GM23338 (cell line): ENCODE results near the gene TLCD5. TPM values are rescaled to one million over a fixed set of nuclear protein-coding genes. Genes with fewer than 3 reads are reported as not detected.

Experiments
- ATAC-seq: fragments of 200-7000 bp; cut with Tn5 transposase; 3 replicates; pipeline ENCODE4 v1.9.1; 2020
- DNase-seq: peaks from one replicate; pipeline ENCODE4 v3.0.0-alpha.2; 2015; ENCODE audit warnings: low spot score
- H2AFZ ChIP-seq: fragments of 200-600 bp; sonication (generic); 2 replicates; pipeline ENCODE4 v1.8.0; 2016; ENCODE audit warnings: antibody characterized with exemption, mild to moderate bottlenecking, moderate library complexity
- H3F3A ChIP-seq: fragments of 200-600 bp; sonication (generic); replicated peaks from 2 replicates; pipeline ENCODE4 v1.8.0; 2017; ENCODE audit warnings: antibody characterized with exemption, mixed run types, low read depth
- H3K27ac ChIP-seq: fragments of 200-600 bp; sonication (generic); 2 replicates; pipeline ENCODE4 v1.6.1; 2016; ENCODE audit warnings: low read depth
- H3K27me3 ChIP-seq: fragments of 200-600 bp; sonication (generic); 2 replicates; pipeline ENCODE4 v1.8.0; 2016; ENCODE audit warnings: mild to moderate bottlenecking, mixed run types, moderate library complexity; ENCODE audit not compliant: insufficient read depth
- H3K36me3 ChIP-seq: fragments of 200-600 bp; sonication (generic); 2 replicates; pipeline ENCODE4 v1.8.0; 2016; ENCODE audit warnings: mild to moderate bottlenecking; ENCODE audit not compliant: insufficient read depth
- H3K4me1 ChIP-seq: fragments of 200-600 bp; sonication (generic); 2 replicates; pipeline ENCODE4 v1.8.0; 2016; ENCODE audit warnings: mild to moderate bottlenecking, moderate library complexity; ENCODE audit not compliant: insufficient read depth
- H3K4me2 ChIP-seq: fragments of 200-600 bp; sonication (generic); 2 replicates; pipeline ENCODE4 v1.7.1; 2017; ENCODE audit warnings: mixed run types
- H3K4me3 ChIP-seq: fragments of 200-600 bp; sonication (generic); 2 replicates; pipeline ENCODE4 v1.6.1; 2016; ENCODE audit warnings: mixed run types
- H3K79me2 ChIP-seq: fragments of 200-600 bp; sonication (generic); replicated peaks from 2 replicates; pipeline ENCODE4 v1.8.0; 2017; ENCODE audit warnings: mild to moderate bottlenecking; ENCODE audit not compliant: insufficient read depth
- H3K9me2 ChIP-seq: fragments of 200-600 bp; sonication (generic); 2 replicates; pipeline ENCODE4 v1.8.0; 2017; ENCODE audit not compliant: insufficient read depth
- H4K20me1 ChIP-seq: fragments of 200-600 bp; sonication (generic); replicated peaks from 2 replicates; pipeline ENCODE4 v1.8.0; 2017; ENCODE audit warnings: mild to moderate bottlenecking; ENCODE audit not compliant: insufficient read depth
- H3K27ac Mint-ChIP-seq: 2 replicates; pipeline ENCODE4 v1.8.0; 2020; ENCODE audit warnings: inconsistent platforms, mild to moderate bottlenecking, moderate library complexity, mixed read lengths
- H3K27me3 Mint-ChIP-seq: 3 replicates; pipeline ENCODE4 v1.8.0; 2022; ENCODE audit warnings: low read depth, mild to moderate bottlenecking, moderate library complexity, mixed read lengths, inconsistent platforms; ENCODE audit not compliant: insufficient read depth, poor library complexity
- H3K36me3 Mint-ChIP-seq: 3 replicates; pipeline ENCODE4 v1.8.0; 2021; ENCODE audit warnings: low read depth, mild to moderate bottlenecking, inconsistent platforms, moderate library complexity, mixed read lengths
- H3K4me1 Mint-ChIP-seq: 3 replicates; pipeline ENCODE4 v1.8.0; 2020; ENCODE audit warnings: mild to moderate bottlenecking, inconsistent platforms, mixed read lengths
- H3K4me3 Mint-ChIP-seq: 3 replicates; pipeline ENCODE4 v1.8.0; 2021; ENCODE audit warnings: moderate library complexity, mild to moderate bottlenecking, inconsistent platforms, mixed read lengths
- H3K9me3 Mint-ChIP-seq: 3 replicates; pipeline ENCODE4 v1.8.0; 2020; ENCODE audit warnings: moderate library complexity, mild to moderate bottlenecking, inconsistent platforms, mixed read lengths
- EZH2phosphoT487 ChIP-seq: fragments of 200-600 bp; sonication (generic); IDR thresholded peaks from one replicate; pipeline ENCODE4 v1.8.1; 2018; ENCODE audit warnings: antibody characterized with exemption; ENCODE audit not compliant: unreplicated experiment
- JUNB ChIP-seq: IDR thresholded peaks from one replicate; pipeline ENCODE4 v1.6.1; 2016; ENCODE audit warnings: antibody characterized with exemption; ENCODE audit not compliant: unreplicated experiment
- NANOG ChIP-seq: IDR thresholded peaks from 2 replicates; pipeline ENCODE4 v1.6.1; 2016; ENCODE audit warnings: antibody characterized with exemption, borderline replicate concordance
- POLR2AphosphoS5 ChIP-seq: IDR thresholded peaks from 2 replicates; pipeline ENCODE4 v1.6.1; 2016; ENCODE audit warnings: antibody characterized with exemption, low read depth
- STAT1 ChIP-seq: IDR thresholded peaks from one replicate; pipeline ENCODE4 v1.6.1; 2016; ENCODE audit warnings: antibody characterized with exemption; ENCODE audit not compliant: unreplicated experiment
- ZNF114 ChIP-seq: fragments of 250-450 bp; sonication (Bioruptor Pico); IDR thresholded peaks from 2 replicates; pipeline ENCODE4 v1.5.0; 2020; ENCODE audit warnings: mild to moderate bottlenecking, moderate library complexity
- ZNF331 ChIP-seq: fragments of 250-450 bp; sonication (Bioruptor Pico); IDR thresholded peaks from 2 replicates; pipeline ENCODE4 v1.5.0; 2020; ENCODE audit warnings: low read depth, mild to moderate bottlenecking, moderate library complexity
- ZNF462 ChIP-seq: fragments of 250-450 bp; sonication (Bioruptor Pico); IDR thresholded peaks from 2 replicates; pipeline ENCODE4 v1.5.0; 2020; ENCODE audit warnings: mild to moderate bottlenecking, moderate library complexity
- polyA plus RNA-seq: library from polyadenylated mRNA; unstranded; fragments of >200 nt; fragmentation: Nextera tagmentation; extraction: Ambion mirVana; gene quantifications from 2 replicates; pipeline ENCODE4 v1.2.1, GENCODE V29; 2016
- total RNA-seq: library from RNA; depleted of rRNA; stranded (reverse); fragments of >200 nt; shearing (Covaris generic); gene quantifications from 2 replicates; pipeline ENCODE4 v1.2.3, GENCODE V29; 2014
- TF ChIP-seq, protein P1 (sequence below): IDR thresholded peaks from one replicate; pipeline ENCODE4 v1.6.1; 2018; ENCODE audit warnings: antibody characterized with exemption; ENCODE audit not compliant: unreplicated experiment
- TF ChIP-seq, protein P2 (sequence below), 2 experiments: fragments of 200-600 bp in 1 of 2; sonication (generic) in 1 of 2; conservative IDR thresholded peaks; 2 replicates each; pipeline versions ENCODE4 v1.5.1 to v1.6.1; 2016 to 2017; ENCODE audit warnings: antibody characterized with exemption in 2 of 2, low read depth in 2 of 2, mild to moderate bottlenecking in 2 of 2, moderate library complexity in 1 of 2

The TLCD5 gene
- total and polyA plus RNA-seq, 2 experiments from 2014 or later: 5.2 to 10.0 TPM

GRCh38 chr11:120327311-120327710 lies 2.2 kb downstream of the TLCD5 start (continued):
- TF ChIP-seq JUNB (no peak), STAT1 (no peak)
- TF ChIP-seq, protein P1, sequence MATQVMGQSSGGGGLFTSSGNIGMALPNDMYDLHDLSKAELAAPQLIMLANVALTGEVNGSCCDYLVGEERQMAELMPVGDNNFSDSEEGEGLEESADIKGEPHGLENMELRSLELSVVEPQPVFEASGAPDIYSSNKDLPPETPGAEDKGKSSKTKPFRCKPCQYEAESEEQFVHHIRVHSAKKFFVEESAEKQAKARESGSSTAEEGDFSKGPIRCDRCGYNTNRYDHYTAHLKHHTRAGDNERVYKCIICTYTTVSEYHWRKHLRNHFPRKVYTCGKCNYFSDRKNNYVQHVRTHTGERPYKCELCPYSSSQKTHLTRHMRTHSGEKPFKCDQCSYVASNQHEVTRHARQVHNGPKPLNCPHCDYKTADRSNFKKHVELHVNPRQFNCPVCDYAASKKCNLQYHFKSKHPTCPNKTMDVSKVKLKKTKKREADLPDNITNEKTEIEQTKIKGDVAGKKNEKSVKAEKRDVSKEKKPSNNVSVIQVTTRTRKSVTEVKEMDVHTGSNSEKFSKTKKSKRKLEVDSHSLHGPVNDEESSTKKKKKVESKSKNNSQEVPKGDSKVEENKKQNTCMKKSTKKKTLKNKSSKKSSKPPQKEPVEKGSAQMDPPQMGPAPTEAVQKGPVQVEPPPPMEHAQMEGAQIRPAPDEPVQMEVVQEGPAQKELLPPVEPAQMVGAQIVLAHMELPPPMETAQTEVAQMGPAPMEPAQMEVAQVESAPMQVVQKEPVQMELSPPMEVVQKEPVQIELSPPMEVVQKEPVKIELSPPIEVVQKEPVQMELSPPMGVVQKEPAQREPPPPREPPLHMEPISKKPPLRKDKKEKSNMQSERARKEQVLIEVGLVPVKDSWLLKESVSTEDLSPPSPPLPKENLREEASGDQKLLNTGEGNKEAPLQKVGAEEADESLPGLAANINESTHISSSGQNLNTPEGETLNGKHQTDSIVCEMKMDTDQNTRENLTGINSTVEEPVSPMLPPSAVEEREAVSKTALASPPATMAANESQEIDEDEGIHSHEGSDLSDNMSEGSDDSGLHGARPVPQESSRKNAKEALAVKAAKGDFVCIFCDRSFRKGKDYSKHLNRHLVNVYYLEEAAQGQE: no peak

DNA sequence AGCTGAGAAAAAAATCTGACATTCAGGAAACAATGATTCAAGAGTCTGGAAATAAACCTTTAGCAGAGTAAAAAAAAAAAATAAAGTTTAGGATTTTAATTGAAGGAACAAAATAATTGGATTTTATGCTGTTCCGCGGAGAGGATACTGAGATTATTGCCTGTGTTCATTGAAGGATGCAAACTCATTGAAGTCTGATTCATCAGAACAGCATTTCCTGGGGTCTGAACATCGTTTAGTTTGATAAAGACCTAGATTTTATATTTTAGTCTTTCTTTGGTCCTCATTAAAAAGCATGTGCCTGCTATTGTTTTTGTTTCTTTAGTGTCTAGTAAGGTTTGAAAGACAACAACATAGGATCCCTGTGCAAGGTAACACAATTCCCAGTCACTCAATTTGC lies 4.5 kb downstream of the TLCD5 start:
- Histone ChIP-seq H3K36me3 (no peaks in the 10 kb centered on the region), H3F3A (peaks cover 10% of the 10 kb centered on the region; the same call in 1 of the 2 replicates), H3K79me2 (peaks cover 7% of the 10 kb centered on the region; the same call in 1 of the 2 replicates), H4K20me1 (peaks cover 3% of the 10 kb centered on the region; the same call in 1 of the 2 replicates), H3K4me2 (no peak overlapping the region), H3K27ac (no peak overlapping the region), H3K4me3 (no peak overlapping the region), H3K9me2 (no peaks in the 10 kb centered on the region), H3K27me3 (peaks cover 13% of the 10 kb centered on the region; the same call in 1 of the 2 replicates), H3K4me1 (peaks cover 7% of the 10 kb centered on the region), H2AFZ (no peak overlapping the region)
- no peak overlapping the region for H3K27ac Mint-ChIP-seq
- H3K36me3 Mint-ChIP-seq: peaks cover 8% of the 10 kb centered on the region; the same call in 2 of the 3 replicates
- H3K9me3 Mint-ChIP-seq: no peaks in the 10 kb centered on the region
- peaks cover 5% of the 10 kb centered on the region for H3K27me3 Mint-ChIP-seq
- ATAC-seq (no peak), DNase-seq (no peak)
- no peak overlapping the region for H3K4me3 Mint-ChIP-seq
- peaks cover 11% of the 10 kb centered on the region for H3K4me1 Mint-ChIP-seq
- TF ChIP-seq POLR2AphosphoS5: no peak
- TF ChIP-seq, protein P1: no peak
- TF ChIP-seq ZNF462: no peak
- no peak for TF ChIP-seq EZH2phosphoT487
- TF ChIP-seq, protein P2, sequence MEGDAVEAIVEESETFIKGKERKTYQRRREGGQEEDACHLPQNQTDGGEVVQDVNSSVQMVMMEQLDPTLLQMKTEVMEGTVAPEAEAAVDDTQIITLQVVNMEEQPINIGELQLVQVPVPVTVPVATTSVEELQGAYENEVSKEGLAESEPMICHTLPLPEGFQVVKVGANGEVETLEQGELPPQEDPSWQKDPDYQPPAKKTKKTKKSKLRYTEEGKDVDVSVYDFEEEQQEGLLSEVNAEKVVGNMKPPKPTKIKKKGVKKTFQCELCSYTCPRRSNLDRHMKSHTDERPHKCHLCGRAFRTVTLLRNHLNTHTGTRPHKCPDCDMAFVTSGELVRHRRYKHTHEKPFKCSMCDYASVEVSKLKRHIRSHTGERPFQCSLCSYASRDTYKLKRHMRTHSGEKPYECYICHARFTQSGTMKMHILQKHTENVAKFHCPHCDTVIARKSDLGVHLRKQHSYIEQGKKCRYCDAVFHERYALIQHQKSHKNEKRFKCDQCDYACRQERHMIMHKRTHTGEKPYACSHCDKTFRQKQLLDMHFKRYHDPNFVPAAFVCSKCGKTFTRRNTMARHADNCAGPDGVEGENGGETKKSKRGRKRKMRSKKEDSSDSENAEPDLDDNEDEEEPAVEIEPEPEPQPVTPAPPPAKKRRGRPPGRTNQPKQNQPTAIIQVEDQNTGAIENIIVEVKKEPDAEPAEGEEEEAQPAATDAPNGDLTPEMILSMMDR (conservative IDR thresholded peaks at IDR 0.05; ENCODE audit: low read depth in 2 of 2): no peak
- TF ChIP-seq NANOG: no peak
- TF ChIP-seq JUNB: no peak
- no peak for TF ChIP-seq ZNF331 (CRISPR knock-in tag)
- no peak for TF ChIP-seq ZNF114 (CRISPR knock-in tag)
